Stimulated activated CD4-positive, alpha-beta T cell treated with anti-CD3 and anti-CD28 coated beads, Interleukin-15, amount 100 ng/mL, for 24 hours (primary cell): Measurements from ENCODE around the gene CSNK1G3.

Experiments used
- DNase-seq: peaks from one replicate; pipeline ENCODE4 v3.0.0-alpha.2; 2020

CSNK1G3 gene

DNA sequence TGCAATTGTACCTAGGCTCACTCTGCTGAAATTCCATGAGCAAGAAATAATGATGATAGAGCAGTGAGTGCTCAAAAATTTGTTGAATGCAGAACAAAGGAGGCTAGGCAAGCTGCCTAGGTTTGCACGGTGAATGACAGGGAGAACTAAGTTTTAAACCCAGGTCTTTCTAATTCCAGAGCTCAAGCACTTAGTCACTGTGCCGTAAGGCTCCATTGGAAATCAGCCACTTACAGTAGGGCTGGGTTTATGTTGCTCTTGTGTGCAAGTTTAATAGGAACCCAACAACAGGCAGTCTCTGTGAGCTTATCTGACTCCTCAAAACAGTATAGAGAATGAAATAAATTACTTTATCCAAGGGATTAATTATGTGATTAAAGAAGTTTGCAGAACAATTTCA lies 147.0 kb downstream of the CSNK1G3 start:
- DNase-seq, result no peak

DNA sequence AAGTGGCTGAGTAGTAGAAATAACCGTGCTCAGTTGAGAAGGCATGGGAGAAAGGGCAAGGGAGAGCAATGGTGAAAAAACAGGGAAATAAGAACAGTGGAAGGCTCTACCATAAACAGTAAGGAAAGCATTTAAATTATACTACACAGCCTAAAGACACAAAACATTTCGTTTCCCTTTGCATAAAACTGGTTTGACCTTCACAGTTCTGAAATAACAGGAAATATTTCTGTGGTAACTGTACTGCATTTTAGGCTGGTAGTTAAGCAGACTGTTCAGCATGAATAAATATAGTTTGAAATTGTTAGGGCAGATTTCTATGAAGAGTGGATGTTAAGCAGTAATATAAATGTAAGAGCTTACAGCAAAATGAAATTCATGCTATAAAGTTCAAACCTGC lies 147.5 kb downstream of the CSNK1G3 start:
- no peak for DNase-seq

DNA sequence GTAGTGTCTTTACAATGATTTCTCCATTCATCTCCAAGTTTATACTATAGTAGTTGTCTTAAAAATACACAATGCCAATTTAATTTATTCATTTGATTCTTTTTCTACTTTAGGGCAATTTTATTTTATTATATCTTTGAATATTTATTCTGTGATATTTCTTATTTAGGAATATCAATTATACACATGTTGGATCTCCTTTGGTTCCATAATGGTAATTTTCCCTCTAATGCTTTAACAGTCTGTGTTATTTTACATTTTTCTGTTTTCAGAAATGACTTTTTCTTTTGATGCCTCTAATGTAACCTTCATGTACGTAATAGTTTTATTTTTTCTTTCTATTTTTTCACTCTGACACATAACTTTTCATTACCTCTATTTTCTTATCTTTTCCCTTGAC lies 153.0 kb downstream of the CSNK1G3 start:
- no peak for DNase-seq

DNA sequence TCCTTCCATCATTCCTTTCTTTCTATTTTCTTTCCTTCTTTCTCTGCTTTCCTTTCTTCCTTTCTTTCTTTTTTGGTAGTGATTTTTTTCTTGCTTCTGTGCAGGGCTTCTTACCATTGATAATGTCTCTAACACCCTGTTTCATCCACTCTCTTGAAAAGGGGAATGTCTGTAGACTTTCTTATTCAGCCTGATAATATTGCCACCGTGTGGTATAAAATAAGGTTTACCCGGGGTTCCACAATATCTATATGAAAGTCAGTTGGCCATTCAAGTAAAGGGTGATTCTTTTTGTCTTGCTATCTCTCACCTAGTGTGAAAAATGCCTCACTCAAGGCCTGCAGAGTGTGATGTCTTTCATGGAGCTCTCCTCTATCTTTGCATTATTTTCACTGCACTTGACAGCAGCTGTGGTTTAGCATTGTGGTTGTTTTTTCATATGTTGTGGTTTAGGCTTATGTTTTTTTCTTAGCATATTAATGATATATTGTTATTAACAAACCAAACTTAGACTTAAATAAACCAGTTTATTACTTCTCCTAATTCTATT lies 153.9 kb downstream of the CSNK1G3 start:
- no peak for DNase-seq
